Mesendoderm (in vitro differentiated cells): ENCODE measurements around the gene CGB5.
A peak's percentile ranks its signal among the peaks of the same experiment; 100 is the strongest.

Experiments used
- DNase-seq: peaks from one replicate; pipeline ENCODE4 v3.0.0; 2013
- H2AK5ac ChIP-seq: 2 replicates; pipeline ENCODE4 v1.6.1; 2013; ENCODE audit warnings: low read length, inconsistent platforms
- H2BK120ac ChIP-seq: 2 replicates; pipeline ENCODE4 v1.6.1; 2013; ENCODE audit warnings: low read depth, mild to moderate bottlenecking, low read length, moderate library complexity, mixed read lengths
- H2BK15ac ChIP-seq: replicated peaks from 2 replicates; pipeline ENCODE4 v1.6.1; 2013; ENCODE audit warnings: low read depth, mild to moderate bottlenecking, moderate library complexity
- H2BK5ac ChIP-seq: 2 replicates; pipeline ENCODE4 v1.6.1; 2013; ENCODE audit warnings: low read length, inconsistent platforms
- H3K18ac ChIP-seq: 2 replicates; pipeline ENCODE4 v1.6.1; 2013; ENCODE audit warnings: mild to moderate bottlenecking, low read length, mixed read lengths
- H3K23ac ChIP-seq: one replicate; pipeline ENCODE4 v1.6.1; 2013; ENCODE audit warnings: low read length
- H3K27ac ChIP-seq: 2 replicates; pipeline ENCODE4 v1.5.1; 2013; ENCODE audit warnings: low read depth, mild to moderate bottlenecking, inconsistent platforms, low read length, moderate library complexity
- H3K27me3 ChIP-seq: 2 replicates; pipeline ENCODE4 v1.6.1; 2013; ENCODE audit warnings: low read length, control low read depth, mild to moderate bottlenecking, inconsistent platforms; ENCODE audit not compliant: insufficient read depth, poor library complexity
- H3K36me3 ChIP-seq: 2 replicates; pipeline ENCODE4 v1.6.1; 2013; ENCODE audit warnings: low read length, inconsistent platforms; ENCODE audit not compliant: control insufficient read depth, insufficient read depth
- H3K4ac ChIP-seq: one replicate; pipeline ENCODE4 v1.6.1; 2013; ENCODE audit warnings: low read depth, mild to moderate bottlenecking, low read length, moderate library complexity
- H3K4me1 ChIP-seq: 2 replicates; pipeline ENCODE4 v1.6.1; 2013; ENCODE audit warnings: low read depth, low read length, inconsistent platforms; ENCODE audit not compliant: control insufficient read depth
- H3K4me2 ChIP-seq: 2 replicates; pipeline ENCODE4 v1.6.1; 2013; ENCODE audit warnings: low read length
- H3K4me3 ChIP-seq: 2 replicates; pipeline ENCODE4 v1.5.1; 2013; ENCODE audit warnings: mild to moderate bottlenecking, low read length
- H3K56ac ChIP-seq: one replicate; pipeline ENCODE4 v1.6.1; 2013; ENCODE audit warnings: low read length
- H3K79me1 ChIP-seq: 2 replicates; pipeline ENCODE4 v1.6.1; 2013; ENCODE audit warnings: low read length, inconsistent platforms
- H3K79me2 ChIP-seq: 2 replicates; pipeline ENCODE4 v1.6.1; 2013; ENCODE audit warnings: mild to moderate bottlenecking, low read length; ENCODE audit not compliant: control insufficient read depth, insufficient read depth
- H3K9ac ChIP-seq: 2 replicates; pipeline ENCODE4 v1.6.1; 2013; ENCODE audit warnings: low read length, inconsistent platforms
- H4K5ac ChIP-seq: one replicate; pipeline ENCODE4 v1.6.1; 2013; ENCODE audit warnings: low read length
- H4K8ac ChIP-seq: one replicate; pipeline ENCODE4 v1.6.1; 2013; ENCODE audit warnings: low read depth, mild to moderate bottlenecking, control low read depth, low read length, moderate library complexity
- WGBS: extraction: QIAGEN DNeasy Blood & Tissue Kit; methylation state at CpG from one replicate; pipeline ENCODE4 v1.1.7; 2013; ENCODE audit warnings: low lambda C conversion rate, missing lambda C conversion rate; ENCODE audit not compliant: insufficient coverage; ENCODE audit errors: extremely low coverage; 5-methylcytosine and 5-hydroxymethylcytosine counted together

Gene CGB5

DNA sequence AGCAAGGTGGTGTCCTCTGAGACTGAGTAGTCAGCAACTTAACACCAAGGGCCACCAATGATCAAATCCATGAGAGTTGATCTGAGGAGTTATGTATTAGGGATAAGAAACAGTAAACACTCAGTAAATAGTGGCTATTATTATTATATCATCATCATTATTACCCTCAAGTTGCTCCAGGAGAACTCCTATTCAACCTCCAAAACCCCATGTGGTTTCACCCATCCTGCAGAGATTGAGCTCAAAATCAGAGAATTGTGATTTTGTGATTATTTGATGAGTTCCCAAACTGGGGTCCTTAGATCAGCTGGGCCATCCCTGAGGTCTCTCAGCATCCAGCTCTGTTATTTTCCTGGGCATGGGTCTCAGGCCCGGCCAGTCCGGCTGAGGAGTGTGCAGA, 17.4 kb downstream of the CGB5 start:
- WGBS: no CpG with 5 or more reads among the region's 2 CpGs
- DNase-seq: no peak

DNA sequence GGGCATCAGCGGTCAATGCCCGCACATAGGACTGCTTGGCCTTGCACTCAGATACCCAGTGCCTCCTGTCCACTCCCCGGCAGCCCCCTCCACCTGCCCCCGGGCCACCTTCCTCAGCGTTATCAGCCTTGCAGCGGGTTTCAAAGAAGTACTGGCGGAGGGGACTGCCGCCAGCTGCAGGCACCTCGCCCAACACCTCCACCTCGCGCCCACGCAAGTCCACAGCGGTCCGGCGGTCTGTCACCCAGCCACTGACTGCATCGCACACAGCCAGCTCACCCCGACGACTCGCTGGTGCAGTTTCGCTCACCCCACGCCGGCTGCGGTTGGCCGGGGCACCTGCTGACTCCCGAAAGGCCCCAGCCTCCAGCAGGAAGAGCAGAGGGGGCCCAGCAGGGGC, 17.8 kb downstream of the CGB5 start:
- Histone ChIP-seq H3K79me2 (no peaks in the 10 kb centered on the region), H3K18ac (no peak overlapping the region), H3K56ac (no peak overlapping the region), H2BK5ac (no peak overlapping the region), H2BK120ac (no peak overlapping the region), H4K8ac (no peak overlapping the region), H4K5ac (no peak overlapping the region), H3K23ac (no peak overlapping the region), H3K27ac (no peak overlapping the region), H2AK5ac (no peak overlapping the region), H3K27me3 (peaks cover 2% of the 10 kb centered on the region), H2BK15ac (no peak overlapping the region), H3K36me3 (no peaks in the 10 kb centered on the region), H3K9ac (no peak overlapping the region), H3K4me1 (peaks cover 6% of the 10 kb centered on the region), H3K4me3 (no peak overlapping the region), H3K4me2 (no peak overlapping the region), H3K79me1 (no peaks in the 10 kb centered on the region), H3K4ac (no peak overlapping the region)
- no CpG with 5 or more reads among the region's 25 CpGs for WGBS
- DNase-seq: no peak

More for the DNA sequence above, 17.4 kb downstream of the CGB5 start:
- no peaks in the 10 kb centered on the region for H3K79me2 ChIP-seq
- H3K4me1 ChIP-seq: peaks cover 6% of the 10 kb centered on the region
- H4K5ac ChIP-seq: no peak overlapping the region
- H3K9ac ChIP-seq: no peak overlapping the region
- H2BK120ac ChIP-seq: no peak overlapping the region
- H3K18ac ChIP-seq: no peak overlapping the region
- H3K27me3 ChIP-seq: peaks cover 2% of the 10 kb centered on the region
- no peak overlapping the region for H4K8ac ChIP-seq
- no peak overlapping the region for H3K56ac ChIP-seq
- no peak overlapping the region for H2BK15ac ChIP-seq
- H3K36me3 ChIP-seq: no peaks in the 10 kb centered on the region
- no peak overlapping the region for H2AK5ac ChIP-seq
- no peaks in the 10 kb centered on the region for H3K79me1 ChIP-seq
- no peak overlapping the region for H2BK5ac ChIP-seq
- no peak overlapping the region for H3K23ac ChIP-seq
- H3K4me3 ChIP-seq: no peak overlapping the region
- no peak overlapping the region for H3K4me2 ChIP-seq
- H3K4ac ChIP-seq: no peak overlapping the region
- no peak overlapping the region for H3K27ac ChIP-seq

DNA sequence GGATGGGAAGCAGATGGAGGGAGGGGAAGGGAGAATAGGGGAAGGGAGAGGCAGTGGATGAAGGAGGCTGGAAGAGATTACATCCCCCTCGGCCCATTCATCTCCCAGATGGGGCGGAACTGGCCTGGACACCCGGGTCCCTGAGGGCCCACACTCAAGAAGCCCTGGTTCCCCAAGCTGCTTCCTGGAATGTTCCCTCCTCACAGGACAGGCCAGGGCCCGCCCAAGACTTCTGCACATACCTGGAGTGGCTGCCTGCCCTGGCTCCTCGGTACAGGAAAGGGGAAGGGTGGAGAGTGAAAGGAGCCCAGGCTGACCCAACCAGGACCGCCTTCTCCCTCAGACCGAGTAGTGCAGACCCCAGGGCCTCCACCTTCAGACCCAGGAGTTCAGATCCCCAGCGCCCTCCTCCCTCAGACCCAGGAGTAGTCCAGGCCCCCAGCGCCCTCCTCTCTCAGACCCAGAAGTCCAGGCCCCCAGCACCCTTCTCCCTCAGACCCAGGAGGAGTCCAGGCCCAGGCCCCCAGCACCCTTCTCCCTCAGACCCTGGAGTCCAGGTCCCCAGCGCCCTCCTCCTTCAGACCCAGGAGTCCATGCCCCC, 20.5 kb downstream of the CGB5 start:
- Histone ChIP-seq H3K9ac (peak overlapping the region; percentile 50), H2BK5ac (no peak overlapping the region), H3K79me1 (no peaks in the 10 kb centered on the region), H3K56ac (peak overlapping the region; percentile 60), H4K5ac (no peak overlapping the region), H3K27me3 (no peaks in the 10 kb centered on the region), H2BK15ac (no peak overlapping the region), H3K23ac (no peak overlapping the region), H3K79me2 (no peaks in the 10 kb centered on the region), H3K4me3 (no peak overlapping the region), H3K4me2 (no peak overlapping the region), H3K36me3 (no peaks in the 10 kb centered on the region), H2AK5ac (peak overlapping the region; percentile 24), H3K27ac (no peak overlapping the region), H3K18ac (no peak overlapping the region), H3K4ac (no peak overlapping the region), H2BK120ac (no peak overlapping the region), H4K8ac (no peak overlapping the region), H3K4me1 (peaks cover 6% of the 10 kb centered on the region)
- WGBS: no CpG with 5 or more reads among the region's 10 CpGs
- peak; percentile 29 for DNase-seq

DNA sequence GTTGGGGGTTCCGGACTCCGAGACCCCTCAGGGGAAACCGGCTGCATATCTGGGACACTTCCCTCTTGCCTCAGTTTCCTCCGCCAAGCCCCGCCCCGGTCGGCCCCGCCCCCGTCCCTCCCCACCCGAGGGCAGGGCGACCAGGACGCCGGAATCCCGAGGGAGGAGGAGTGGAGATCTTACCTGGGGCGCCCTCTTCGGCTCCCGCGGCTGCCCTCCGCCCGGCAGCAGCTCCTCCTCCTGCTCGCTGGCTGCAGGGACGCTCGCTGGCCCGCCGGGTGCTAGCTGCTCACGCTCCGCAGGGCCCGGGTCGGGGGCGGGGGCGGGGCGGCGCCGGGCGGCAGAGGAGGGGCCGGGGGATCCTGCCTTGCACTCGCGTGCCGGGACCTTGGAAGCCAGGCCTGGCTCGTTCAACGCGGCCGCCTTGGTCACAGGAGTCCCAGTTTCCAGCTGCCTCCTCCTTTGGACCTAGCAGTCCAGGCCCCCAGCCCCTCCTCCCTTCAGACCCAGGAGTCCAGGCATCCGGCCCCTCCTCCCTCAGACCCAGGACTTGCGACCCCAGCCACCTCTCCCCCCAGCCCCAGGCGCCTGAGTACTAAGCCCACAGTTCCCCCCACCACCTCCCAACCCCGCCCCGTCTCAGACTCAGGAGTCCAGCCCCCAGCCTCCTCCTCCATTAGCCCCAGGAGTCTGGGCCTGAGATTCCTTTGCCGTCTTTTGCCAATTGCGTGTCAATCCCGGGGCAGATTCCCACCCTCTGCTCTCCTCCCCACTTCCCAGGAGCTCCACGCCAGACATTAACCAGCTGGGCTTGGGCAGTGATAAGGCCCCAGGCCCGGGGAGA, 21.3 kb downstream of the CGB5 start, which contains the start of gene NTF4:
TSS of gene NTF4 (minus strand) at position 51 of the 844 bp plus-strand sequence. CDS start 2,821 bp downstream, outside the sequence.
- Histone ChIP-seq H3K27ac (no peak within 1 kb of the TSS), H3K36me3 (no peaks in the 10 kb centered on the region), H3K4me2 (peak within 1 kb of the TSS; percentile 64), H3K56ac (peak within 1 kb of the TSS; percentile 83), H3K23ac (no peak within 1 kb of the TSS), H3K79me2 (no peaks in the 10 kb centered on the region), H3K27me3 (peaks cover 2% of the 10 kb centered on the region), H3K4me1 (peaks cover 6% of the 10 kb centered on the region), H2AK5ac (peak within 1 kb of the TSS; percentile 24), H3K18ac (peak within 1 kb of the TSS; percentile 56), H3K79me1 (no peaks in the 10 kb centered on the region), H2BK5ac (no peak within 1 kb of the TSS), H4K5ac (no peak within 1 kb of the TSS), H3K9ac (peak within 1 kb of the TSS; percentile 63), H2BK120ac (no peak within 1 kb of the TSS), H3K4me3 (no peak within 1 kb of the TSS), H2BK15ac (no peak within 1 kb of the TSS), H4K8ac (no peak within 1 kb of the TSS), H3K4ac (no peak within 1 kb of the TSS)
- no CpG with 5 or more reads among the region's 53 CpGs for WGBS
- peak; percentile 76 for DNase-seq

DNA sequence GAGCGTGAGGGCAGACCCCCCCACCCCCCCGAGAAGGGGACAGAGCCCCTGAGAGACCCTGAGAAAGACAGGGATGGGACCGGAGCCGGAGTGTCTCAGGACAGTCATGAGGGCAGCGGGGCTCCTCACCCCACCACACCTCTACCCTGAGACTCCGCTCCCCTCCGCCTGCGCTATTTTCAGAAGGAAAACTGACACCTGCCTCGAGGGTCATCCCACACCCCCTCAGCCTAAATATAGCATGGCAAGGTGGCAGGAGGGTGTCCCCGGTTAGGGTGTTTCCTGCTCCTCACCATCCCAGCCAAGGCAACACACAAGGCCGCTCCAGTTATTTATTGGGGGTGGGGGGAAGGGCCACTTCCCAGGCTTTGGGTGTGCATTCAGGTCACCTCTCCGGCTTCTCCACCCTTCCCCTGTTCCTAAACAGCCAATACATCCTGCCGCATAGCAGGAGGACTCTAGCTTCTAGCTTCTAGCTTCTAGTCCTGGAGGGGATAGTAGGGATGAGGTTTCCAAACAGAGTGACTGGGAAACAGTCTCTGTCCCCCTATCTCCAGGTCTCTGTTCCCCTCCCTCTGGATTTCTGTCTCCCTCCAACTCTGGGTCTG, 22.4 kb downstream of the CGB5 start:
- no peaks in the 10 kb centered on the region for H3K79me1 ChIP-seq
- H4K8ac ChIP-seq: no peak overlapping the region
- no peak overlapping the region for H4K5ac ChIP-seq
- H3K4me1 ChIP-seq: peaks cover 6% of the 10 kb centered on the region
- H3K23ac ChIP-seq: no peak overlapping the region
- H2AK5ac ChIP-seq: no peak overlapping the region
- WGBS: no CpG with 5 or more reads among the region's 13 CpGs
- no peak overlapping the region for H3K4me3 ChIP-seq
- peak; percentile 38 for DNase-seq
- H3K4me2 ChIP-seq: no peak overlapping the region
- no peaks in the 10 kb centered on the region for H3K36me3 ChIP-seq
- peaks cover 2% of the 10 kb centered on the region for H3K27me3 ChIP-seq
- no peak overlapping the region for H3K56ac ChIP-seq
- no peak overlapping the region for H2BK120ac ChIP-seq
- no peak overlapping the region for H3K27ac ChIP-seq
- no peak overlapping the region for H3K4ac ChIP-seq
- H3K9ac ChIP-seq: no peak overlapping the region
- no peaks in the 10 kb centered on the region for H3K79me2 ChIP-seq
- H2BK15ac ChIP-seq: no peak overlapping the region
- H2BK5ac ChIP-seq: no peak overlapping the region
- no peak overlapping the region for H3K18ac ChIP-seq
